HepG2 (cell line): ENCODE results near the gene TDRD10.
A peak's percentile ranks its signal among the peaks of the same experiment; 100 is the strongest.

Experiments
- FOXC1 ChIP-seq: sonication (generic); formaldehyde crosslinking; IDR thresholded peaks from 2 replicates; pipeline ENCODE4 v1.8.0; 2022; ENCODE audit warnings: mild to moderate bottlenecking, missing genetic modification reagents, borderline replicate concordance
- FOXJ3 ChIP-seq: sonication (generic); formaldehyde crosslinking; IDR thresholded peaks from 2 replicates; pipeline ENCODE4 v1.4.0; 2020; ENCODE audit warnings: missing genetic modification reagents, mild to moderate bottlenecking, borderline replicate concordance
- RAD21 ChIP-seq: fragments of 450-650 bp; formaldehyde crosslinking; IDR thresholded peaks from 2 replicates; pipeline ENCODE4 v1.5.0; 2020; ENCODE audit warnings: mild to moderate bottlenecking
- RARA ChIP-seq: IDR thresholded peaks from 2 replicates; pipeline ENCODE4 v1.6.1; 2016; ENCODE audit warnings: missing genetic modification reagents, missing compliant biosample characterization
- SIN3A ChIP-seq: IDR thresholded peaks from 2 replicates; pipeline ENCODE4 v1.6.1; 2011; ENCODE audit warnings: low read depth, mild to moderate bottlenecking, control low read depth, low read length, borderline replicate concordance
- SRF ChIP-seq: IDR thresholded peaks from 2 replicates; pipeline ENCODE4 v1.6.1; 2011; ENCODE audit warnings: mild to moderate bottlenecking, low read depth, low read length, moderate library complexity
- TF ChIP-seq, protein P1 (sequence below): sonication (generic); formaldehyde crosslinking; IDR thresholded peaks from 2 replicates; pipeline ENCODE4 v1.5.1; 2020; ENCODE audit warnings: mild to moderate bottlenecking, missing genetic modification reagents
- TF ChIP-seq, protein P2 (sequence below): sonication (generic); formaldehyde crosslinking; IDR thresholded peaks from 2 replicates; pipeline ENCODE4 v1.4.0; 2020; ENCODE audit warnings: missing genetic modification reagents
- TF ChIP-seq, protein P3 (sequence below): sonication (generic); formaldehyde crosslinking; conservative IDR thresholded peaks from 2 replicates; pipeline ENCODE4 v1.5.0; 2020; ENCODE audit warnings: missing genetic modification reagents
- TF ChIP-seq, protein P4 (sequence below): IDR thresholded peaks from 2 replicates; pipeline ENCODE4 v1.6.1; 2012; ENCODE audit warnings: inconsistent platforms
- TF ChIP-seq, protein P5 (sequence below): sonication (generic); formaldehyde crosslinking; IDR thresholded peaks from 2 replicates; pipeline ENCODE4 v1.4.0; 2020; ENCODE audit warnings: missing genetic modification reagents
- TF ChIP-seq, protein P6 (sequence below): sonication (generic); formaldehyde crosslinking; IDR thresholded peaks from 2 replicates; pipeline ENCODE4 v1.5.0; 2020; ENCODE audit warnings: mild to moderate bottlenecking, missing genetic modification reagents, moderate library complexity

DNA sequence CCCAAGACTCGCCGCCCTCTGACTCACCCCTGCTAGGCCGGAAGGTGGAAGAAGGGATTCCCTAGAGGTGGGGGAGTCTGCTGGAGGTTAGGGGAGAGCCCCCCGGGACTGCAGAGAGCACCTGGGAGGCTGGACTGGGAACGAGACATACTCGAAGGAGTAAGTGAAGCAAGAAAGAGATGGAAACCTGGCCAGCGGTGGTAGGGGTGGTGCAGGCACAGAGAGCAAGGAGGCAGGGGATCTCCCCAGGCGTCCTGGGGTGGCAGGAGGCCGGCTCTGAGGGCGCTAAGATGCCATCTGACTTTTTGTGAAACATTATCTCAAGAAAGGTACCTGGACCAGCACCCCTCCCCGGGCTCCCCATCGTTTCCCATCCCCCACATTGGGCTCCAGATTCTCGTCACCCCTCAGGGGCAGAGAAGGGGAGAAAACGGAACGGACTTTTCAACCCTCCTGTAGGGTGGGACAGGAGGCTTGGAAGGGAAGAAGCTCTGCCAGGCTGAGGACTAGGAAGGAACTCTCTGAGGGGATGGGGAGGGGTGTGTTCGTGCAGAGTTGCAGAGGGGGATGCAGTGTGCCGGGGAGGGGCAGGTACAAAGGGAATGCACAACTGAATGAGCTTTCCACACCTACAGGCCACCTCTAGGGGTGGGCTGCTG is 66.3 kb downstream of the TDRD10 start:
- TF ChIP-seq, protein P1, sequence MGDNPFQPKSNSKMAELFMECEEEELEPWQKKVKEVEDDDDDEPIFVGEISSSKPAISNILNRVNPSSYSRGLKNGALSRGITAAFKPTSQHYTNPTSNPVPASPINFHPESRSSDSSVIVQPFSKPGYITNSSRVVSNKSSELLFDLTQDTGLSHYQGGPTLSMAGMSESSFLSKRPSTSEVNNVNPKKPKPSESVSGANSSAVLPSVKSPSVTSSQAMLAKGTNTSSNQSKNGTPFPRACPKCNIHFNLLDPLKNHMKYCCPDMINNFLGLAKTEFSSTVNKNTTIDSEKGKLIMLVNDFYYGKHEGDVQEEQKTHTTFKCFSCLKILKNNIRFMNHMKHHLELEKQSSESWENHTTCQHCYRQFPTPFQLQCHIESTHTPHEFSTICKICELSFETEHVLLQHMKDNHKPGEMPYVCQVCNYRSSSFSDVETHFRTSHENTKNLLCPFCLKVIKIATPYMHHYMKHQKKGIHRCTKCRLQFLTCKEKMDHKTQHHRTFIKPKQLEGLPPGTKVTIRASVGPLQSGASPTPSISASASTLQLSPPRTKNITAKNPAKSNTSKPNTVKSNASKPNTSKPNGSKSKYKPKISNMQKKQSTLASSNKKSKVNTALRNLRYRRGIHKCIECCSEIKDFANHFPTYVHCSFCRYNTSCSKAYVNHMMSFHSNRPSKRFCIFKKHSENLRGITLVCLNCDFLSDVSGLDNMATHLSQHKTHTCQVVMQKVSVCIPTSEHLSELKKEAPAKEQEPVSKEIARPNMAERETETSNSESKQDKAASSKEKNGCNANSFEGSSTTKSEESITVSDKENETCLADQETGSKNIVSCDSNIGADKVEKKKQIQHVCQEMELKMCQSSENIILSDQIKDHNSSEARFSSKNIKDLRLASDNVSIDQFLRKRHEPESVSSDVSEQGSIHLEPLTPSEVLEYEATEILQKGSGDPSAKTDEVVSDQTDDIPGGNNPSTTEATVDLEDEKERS (CRISPR knock-in tag), result no peak
- no peak for TF ChIP-seq SRF
- TF ChIP-seq, protein P2, sequence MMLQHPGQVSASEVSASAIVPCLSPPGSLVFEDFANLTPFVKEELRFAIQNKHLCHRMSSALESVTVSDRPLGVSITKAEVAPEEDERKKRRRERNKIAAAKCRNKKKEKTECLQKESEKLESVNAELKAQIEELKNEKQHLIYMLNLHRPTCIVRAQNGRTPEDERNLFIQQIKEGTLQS, result no peak
- TF ChIP-seq, protein P3, sequence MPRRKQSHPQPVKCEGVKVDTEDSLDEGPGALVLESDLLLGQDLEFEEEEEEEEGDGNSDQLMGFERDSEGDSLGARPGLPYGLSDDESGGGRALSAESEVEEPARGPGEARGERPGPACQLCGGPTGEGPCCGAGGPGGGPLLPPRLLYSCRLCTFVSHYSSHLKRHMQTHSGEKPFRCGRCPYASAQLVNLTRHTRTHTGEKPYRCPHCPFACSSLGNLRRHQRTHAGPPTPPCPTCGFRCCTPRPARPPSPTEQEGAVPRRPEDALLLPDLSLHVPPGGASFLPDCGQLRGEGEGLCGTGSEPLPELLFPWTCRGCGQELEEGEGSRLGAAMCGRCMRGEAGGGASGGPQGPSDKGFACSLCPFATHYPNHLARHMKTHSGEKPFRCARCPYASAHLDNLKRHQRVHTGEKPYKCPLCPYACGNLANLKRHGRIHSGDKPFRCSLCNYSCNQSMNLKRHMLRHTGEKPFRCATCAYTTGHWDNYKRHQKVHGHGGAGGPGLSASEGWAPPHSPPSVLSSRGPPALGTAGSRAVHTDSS (CRISPR knock-in tag), result no peak
- TF ChIP-seq RARA (CRISPR knock-in tag), result no peak
- TF ChIP-seq, protein P4, sequence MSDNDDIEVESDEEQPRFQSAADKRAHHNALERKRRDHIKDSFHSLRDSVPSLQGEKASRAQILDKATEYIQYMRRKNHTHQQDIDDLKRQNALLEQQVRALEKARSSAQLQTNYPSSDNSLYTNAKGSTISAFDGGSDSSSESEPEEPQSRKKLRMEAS, result no peak
- peak; percentile 1; the same call in 1 of the 2 replicates for TF ChIP-seq RAD21
- TF ChIP-seq, protein P5, sequence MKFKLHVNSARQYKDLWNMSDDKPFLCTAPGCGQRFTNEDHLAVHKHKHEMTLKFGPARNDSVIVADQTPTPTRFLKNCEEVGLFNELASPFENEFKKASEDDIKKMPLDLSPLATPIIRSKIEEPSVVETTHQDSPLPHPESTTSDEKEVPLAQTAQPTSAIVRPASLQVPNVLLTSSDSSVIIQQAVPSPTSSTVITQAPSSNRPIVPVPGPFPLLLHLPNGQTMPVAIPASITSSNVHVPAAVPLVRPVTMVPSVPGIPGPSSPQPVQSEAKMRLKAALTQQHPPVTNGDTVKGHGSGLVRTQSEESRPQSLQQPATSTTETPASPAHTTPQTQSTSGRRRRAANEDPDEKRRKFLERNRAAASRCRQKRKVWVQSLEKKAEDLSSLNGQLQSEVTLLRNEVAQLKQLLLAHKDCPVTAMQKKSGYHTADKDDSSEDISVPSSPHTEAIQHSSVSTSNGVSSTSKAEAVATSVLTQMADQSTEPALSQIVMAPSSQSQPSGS, result no peak
- no peak for TF ChIP-seq FOXJ3 (CRISPR knock-in tag)
- TF ChIP-seq, protein P6, sequence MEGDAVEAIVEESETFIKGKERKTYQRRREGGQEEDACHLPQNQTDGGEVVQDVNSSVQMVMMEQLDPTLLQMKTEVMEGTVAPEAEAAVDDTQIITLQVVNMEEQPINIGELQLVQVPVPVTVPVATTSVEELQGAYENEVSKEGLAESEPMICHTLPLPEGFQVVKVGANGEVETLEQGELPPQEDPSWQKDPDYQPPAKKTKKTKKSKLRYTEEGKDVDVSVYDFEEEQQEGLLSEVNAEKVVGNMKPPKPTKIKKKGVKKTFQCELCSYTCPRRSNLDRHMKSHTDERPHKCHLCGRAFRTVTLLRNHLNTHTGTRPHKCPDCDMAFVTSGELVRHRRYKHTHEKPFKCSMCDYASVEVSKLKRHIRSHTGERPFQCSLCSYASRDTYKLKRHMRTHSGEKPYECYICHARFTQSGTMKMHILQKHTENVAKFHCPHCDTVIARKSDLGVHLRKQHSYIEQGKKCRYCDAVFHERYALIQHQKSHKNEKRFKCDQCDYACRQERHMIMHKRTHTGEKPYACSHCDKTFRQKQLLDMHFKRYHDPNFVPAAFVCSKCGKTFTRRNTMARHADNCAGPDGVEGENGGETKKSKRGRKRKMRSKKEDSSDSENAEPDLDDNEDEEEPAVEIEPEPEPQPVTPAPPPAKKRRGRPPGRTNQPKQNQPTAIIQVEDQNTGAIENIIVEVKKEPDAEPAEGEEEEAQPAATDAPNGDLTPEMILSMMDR (CRISPR knock-in tag), result no peak
- no peak for TF ChIP-seq SIN3A
- TF ChIP-seq FOXC1, result no peak
